BJ (cell line): ENCODE measurements around the gene VAV2. TPM values are rescaled to one million over a fixed set of nuclear protein-coding genes. Genes with fewer than 3 reads are reported as not detected.

ENCODE experiments used
- CTCF ChIA-PET: fragments of 350-600 bp; formaldehyde crosslinking; extraction: SDS; loops from one replicate; lab custom pipeline; 2021; ENCODE audit warnings: antibody characterized with exemption, inconsistent platforms; lab: Yijun Ruan, JAX
- POLR2A ChIA-PET: fragments of 300-600 bp; sonication (Branson Sonifier 250); formaldehyde crosslinking; extraction: SDS; loops from one replicate; lab custom pipeline; 2021; ENCODE audit warnings: antibody characterized with exemption; lab: Charles Lee
- DNase-seq: peaks from one replicate; pipeline ENCODE4 v3.0.0-alpha.2; 2011; ENCODE audit warnings: low read depth
- H3K27me3 ChIP-seq: 2 replicates; pipeline ENCODE4 v1.6.0; 2011; ENCODE audit warnings: low read length; ENCODE audit not compliant: control insufficient read depth, insufficient read depth
- H3K36me3 ChIP-seq: 2 replicates; pipeline ENCODE4 v1.5.1; 2011; ENCODE audit warnings: low read length; ENCODE audit not compliant: control insufficient read depth, insufficient read depth
- H3K4me3 ChIP-seq: 2 replicates; pipeline ENCODE4 v1.5.1; 2011; ENCODE audit warnings: low read depth, mild to moderate bottlenecking, control low read depth, low read length
- CTCF ChIP-seq: IDR thresholded peaks from 2 replicates; pipeline ENCODE4 v1.5.1; 2011; ENCODE audit warnings: low read depth, mild to moderate bottlenecking, control low read depth, inconsistent platforms, low read length, moderate library complexity; ENCODE audit not compliant: insufficient read depth
- polyA plus RNA-seq: library from polyadenylated mRNA; depleted of rRNA; stranded (reverse); fragments of >200 nt; gene quantifications from 2 replicates; pipeline ENCODE4 v1.2.3, GENCODE V29; 2011

Gene VAV2
- polyA plus RNA-seq, 1 experiment: 9.9 TPM

GRCh38 chr9:133939171-133939785, 52.8 kb downstream of the VAV2 start:
- CTCF ChIA-PET: interaction anchor here (1.1 kb wide), 1 partner anchor 8 kb away, joined by 3 read pairs; no protein-coding TSS in a partner anchor
- no peak for TF ChIP-seq CTCF
- peaks cover 6% of the 10 kb centered on the region for H3K36me3 ChIP-seq

GRCh38 chr9:133938753-133939152, 53.4 kb downstream of the VAV2 start:
- no peak for TF ChIP-seq CTCF
- no peak for DNase-seq
- CTCF ChIA-PET: no interaction called here
- no peak overlapping the region for H3K4me3 ChIP-seq
- peaks cover 6% of the 10 kb centered on the region for H3K36me3 ChIP-seq
- POLR2A ChIA-PET: no interaction called here
- H3K27me3 ChIP-seq: no peaks in the 10 kb centered on the region

More at GRCh38 chr9:133939171-133939785, 52.8 kb downstream of the VAV2 start:
- no peak overlapping the region for H3K4me3 ChIP-seq
- POLR2A ChIA-PET: no interaction called here
- DNase-seq: no peak
- no peaks in the 10 kb centered on the region for H3K27me3 ChIP-seq

- ChIA-PET CTCF (no interaction called here), POLR2A (no interaction called here)
- no peaks in the 10 kb centered on the region for H3K27me3 ChIP-seq
- no peak overlapping the region for H3K4me3 ChIP-seq
- H3K36me3 ChIP-seq: peaks cover 6% of the 10 kb centered on the region
- no peak for TF ChIP-seq CTCF
- DNase-seq: no peak
Measured at GRCh38 chr9:133938086-133938485, 54.0 kb downstream of the VAV2 start.

- Histone ChIP-seq H3K4me3 (no peak overlapping the region), H3K27me3 (no peaks in the 10 kb centered on the region), H3K36me3 (peaks cover 6% of the 10 kb centered on the region)
- TF ChIP-seq CTCF: no peak
- CTCF ChIA-PET: no interaction called here
- POLR2A ChIA-PET: no interaction called here
- no peak for DNase-seq
Measured at GRCh38 chr9:133937120-133937519, 55.0 kb downstream of the VAV2 start.

- no peak for TF ChIP-seq CTCF
- Histone ChIP-seq H3K27me3 (no peaks in the 10 kb centered on the region), H3K36me3 (peaks cover 6% of the 10 kb centered on the region), H3K4me3 (no peak overlapping the region)
- no peak for DNase-seq
- ChIA-PET CTCF (no interaction called here), POLR2A (no interaction called here)
Measured at GRCh38 chr9:133935328-133936005, 56.7 kb downstream of the VAV2 start.
